GM06990 (cell line): ENCODE measurements around the gene PRR19.

Experiments used
- DNase-seq: peaks from one replicate; pipeline ENCODE4 v3.0.0-alpha.2; 2011; ENCODE audit not compliant: insufficient read length; ENCODE audit errors: extremely low read depth
- H3K27me3 ChIP-seq: replicated peaks from 2 replicates; pipeline ENCODE4 v1.6.0; 2011; ENCODE audit warnings: low read length; ENCODE audit not compliant: control insufficient read depth, insufficient read depth
- H3K36me3 ChIP-seq: 2 replicates; pipeline ENCODE4 v1.5.1; 2011; ENCODE audit warnings: low read length; ENCODE audit not compliant: control insufficient read depth, insufficient read depth
- H3K4me3 ChIP-seq: replicated peaks from 2 replicates; pipeline ENCODE4 v1.5.1; 2011; ENCODE audit warnings: low read depth, mild to moderate bottlenecking, control low read depth, low read length
- TF ChIP-seq, protein P1 (sequence below): IDR thresholded peaks from 2 replicates; pipeline ENCODE4 v1.5.1; 2011; ENCODE audit warnings: low read length, control low read depth, mild to moderate bottlenecking, inconsistent platforms; ENCODE audit not compliant: insufficient read depth, poor library complexity, severe bottlenecking

The PRR19 gene

DNA sequence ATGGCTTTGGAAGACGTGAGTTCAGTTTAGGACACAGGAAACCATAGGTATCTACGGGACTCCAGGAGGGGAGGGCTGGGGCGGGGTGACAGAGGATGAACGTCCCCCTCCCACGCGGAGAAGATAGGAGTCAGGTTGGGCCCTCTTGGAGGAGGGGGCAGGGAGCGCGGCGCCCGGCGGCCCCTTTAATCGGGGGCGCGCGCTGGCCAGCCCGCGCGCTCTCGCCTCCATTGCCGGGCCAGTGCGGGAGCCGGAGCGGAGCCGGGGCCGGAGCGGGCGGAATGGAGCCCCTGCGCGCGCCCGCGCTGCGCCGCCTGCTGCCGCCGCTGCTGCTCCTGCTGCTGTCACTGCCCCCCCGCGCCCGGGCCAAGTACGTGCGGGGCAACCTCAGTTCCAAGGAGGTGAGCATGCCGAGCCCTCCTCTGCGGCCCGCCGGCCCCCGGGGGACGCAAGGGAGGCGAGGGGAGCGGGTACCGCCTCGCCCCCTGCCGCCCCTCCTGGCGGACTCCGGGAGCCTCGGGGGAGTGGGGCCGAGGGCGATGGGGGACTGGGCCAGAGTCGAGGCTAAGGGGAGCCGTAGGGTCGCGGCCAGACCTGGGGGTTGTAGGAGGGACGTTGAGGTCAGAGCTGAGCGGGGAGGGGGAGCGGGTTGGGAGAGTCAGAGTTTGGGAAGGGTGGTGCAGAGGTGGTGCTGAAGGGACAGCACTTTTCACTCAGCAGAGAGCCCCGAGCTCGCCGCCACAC is 11.3 kb downstream of the PRR19 start, which contains the start of gene TMEM145:
TSS of gene TMEM145 (plus strand) at position 214 of the 744 bp plus-strand sequence. CDS start at position 282, 68 bp downstream.
- DNase-seq, result peak; percentile 69
- TF ChIP-seq, protein P1, sequence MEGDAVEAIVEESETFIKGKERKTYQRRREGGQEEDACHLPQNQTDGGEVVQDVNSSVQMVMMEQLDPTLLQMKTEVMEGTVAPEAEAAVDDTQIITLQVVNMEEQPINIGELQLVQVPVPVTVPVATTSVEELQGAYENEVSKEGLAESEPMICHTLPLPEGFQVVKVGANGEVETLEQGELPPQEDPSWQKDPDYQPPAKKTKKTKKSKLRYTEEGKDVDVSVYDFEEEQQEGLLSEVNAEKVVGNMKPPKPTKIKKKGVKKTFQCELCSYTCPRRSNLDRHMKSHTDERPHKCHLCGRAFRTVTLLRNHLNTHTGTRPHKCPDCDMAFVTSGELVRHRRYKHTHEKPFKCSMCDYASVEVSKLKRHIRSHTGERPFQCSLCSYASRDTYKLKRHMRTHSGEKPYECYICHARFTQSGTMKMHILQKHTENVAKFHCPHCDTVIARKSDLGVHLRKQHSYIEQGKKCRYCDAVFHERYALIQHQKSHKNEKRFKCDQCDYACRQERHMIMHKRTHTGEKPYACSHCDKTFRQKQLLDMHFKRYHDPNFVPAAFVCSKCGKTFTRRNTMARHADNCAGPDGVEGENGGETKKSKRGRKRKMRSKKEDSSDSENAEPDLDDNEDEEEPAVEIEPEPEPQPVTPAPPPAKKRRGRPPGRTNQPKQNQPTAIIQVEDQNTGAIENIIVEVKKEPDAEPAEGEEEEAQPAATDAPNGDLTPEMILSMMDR, result peak; percentile 4
- Histone ChIP-seq H3K27me3 (no peaks in the 10 kb centered on the region), H3K36me3 (no peaks in the 10 kb centered on the region), H3K4me3 (peak within 1 kb of the TSS; percentile 47)

DNA sequence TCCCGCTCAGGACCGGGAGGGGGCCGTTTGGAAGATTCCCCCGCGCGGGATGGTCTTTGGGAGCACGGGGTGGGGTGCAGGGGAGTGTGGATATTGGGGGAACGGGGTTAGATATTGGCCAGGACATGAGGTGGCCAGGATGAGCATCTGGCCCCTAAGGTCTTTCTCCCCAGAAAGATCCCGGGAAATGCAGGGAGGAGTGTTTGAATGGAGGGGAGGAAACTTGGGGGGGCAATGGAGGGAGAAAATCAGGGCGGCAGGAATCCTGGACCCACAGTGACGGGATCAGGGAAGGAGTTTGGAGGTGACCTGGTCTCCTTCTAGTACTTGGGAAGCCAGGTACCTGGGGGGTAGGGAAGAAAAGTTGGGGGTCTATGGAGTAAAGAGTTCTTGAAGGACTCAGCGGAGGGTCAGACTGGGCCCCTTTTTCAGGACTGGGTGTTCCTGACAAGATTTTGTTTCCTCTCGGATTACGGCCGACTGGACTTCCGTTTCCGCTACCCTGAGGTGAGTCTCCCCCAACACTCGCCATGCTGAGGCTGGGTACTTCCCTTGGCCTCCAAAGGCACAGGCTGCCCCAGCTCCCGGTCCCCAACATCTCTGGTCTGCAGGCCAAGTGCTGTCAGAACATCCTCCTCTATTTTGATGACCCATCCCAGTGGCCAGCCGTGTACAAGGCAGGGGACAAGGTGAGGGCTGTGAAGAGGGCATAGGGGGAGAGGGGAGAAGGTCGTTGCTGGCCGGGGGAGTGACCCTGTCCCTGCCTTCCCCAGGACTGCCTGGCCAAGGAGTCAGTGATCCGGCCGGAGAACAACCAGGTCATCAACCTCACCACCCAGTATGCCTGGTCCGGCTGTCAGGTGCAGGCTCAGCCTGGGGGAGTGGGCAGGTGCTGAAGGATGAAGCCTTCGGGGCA is 12.2 kb downstream of the PRR19 start:
- DNase-seq, result no peak
- no peak overlapping the region for H3K4me3 ChIP-seq
- H3K36me3 ChIP-seq, result no peaks in the 10 kb centered on the region
- no peaks in the 10 kb centered on the region for H3K27me3 ChIP-seq
- TF ChIP-seq, protein P1, result no peak

DNA sequence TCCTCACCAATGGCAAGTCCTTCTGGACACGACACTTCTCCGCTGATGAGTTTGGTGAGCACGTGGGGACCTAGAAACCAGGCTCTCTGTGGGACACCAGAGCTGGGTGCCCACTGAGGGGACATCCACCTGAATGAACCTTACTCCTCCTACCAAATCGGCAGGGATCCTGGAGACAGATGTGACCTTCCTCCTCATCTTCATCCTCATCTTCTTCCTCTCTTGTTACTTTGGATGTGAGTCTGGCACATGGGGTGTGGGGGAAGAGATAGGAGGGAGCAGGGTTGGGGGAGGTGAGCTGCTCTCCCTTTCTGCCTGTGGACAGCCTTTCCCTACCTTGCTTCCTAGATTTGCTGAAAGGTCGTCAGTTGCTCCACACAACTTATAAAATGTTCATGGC is 13.1 kb downstream of the PRR19 start:
- Histone ChIP-seq H3K4me3 (no peak overlapping the region), H3K27me3 (no peaks in the 10 kb centered on the region), H3K36me3 (no peaks in the 10 kb centered on the region)
- DNase-seq, result no peak
- TF ChIP-seq, protein P1, result no peak

DNA sequence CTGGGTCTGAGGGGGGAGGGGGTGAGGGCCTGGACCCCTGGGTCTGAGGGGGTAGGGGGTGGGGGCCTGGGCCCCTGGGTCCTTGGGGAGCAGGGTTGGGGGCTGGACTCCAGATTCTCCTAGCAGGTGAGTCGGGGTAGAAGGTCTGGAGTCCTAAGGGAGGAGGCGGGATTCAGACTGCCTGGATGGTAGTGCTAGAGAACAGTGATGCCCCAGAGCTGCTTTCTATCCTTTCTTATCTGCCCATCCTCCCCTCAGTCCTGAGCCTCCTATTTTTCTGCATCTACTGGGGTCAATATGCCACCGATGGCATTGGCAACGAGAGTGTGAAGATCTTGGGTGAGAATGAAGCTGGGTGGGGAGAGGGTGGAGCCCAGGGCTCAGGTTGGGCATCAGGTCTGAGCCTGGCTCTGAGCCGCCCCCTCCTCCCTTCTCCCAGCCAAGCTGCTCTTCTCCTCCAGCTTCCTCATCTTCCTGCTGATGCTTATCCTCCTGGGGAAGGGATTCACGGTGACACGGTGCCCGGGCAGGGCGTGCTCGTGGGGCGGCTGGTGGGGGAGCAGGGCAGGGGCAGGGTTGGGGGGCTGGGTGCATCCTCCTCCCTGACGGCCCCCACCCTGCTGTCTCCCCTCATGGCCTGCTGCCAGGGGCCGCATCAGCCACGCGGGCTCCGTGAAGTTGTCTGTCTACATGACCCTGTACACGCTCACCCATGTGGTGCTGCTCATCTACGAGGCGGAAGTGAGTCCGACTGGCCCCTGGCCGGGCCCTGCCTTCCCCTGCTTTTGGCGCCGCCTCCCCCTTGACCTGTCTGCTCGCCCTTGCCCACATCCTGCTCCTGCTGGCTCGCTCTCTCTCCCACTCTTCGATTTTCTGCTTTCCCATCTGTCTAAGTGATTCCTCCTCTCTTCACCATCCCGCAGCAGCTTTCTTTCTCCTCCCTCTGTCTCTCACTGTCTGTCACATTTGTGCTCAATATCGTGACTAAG is 14.6 kb downstream of the PRR19 start:
- DNase-seq, result no peak
- no peaks in the 10 kb centered on the region for H3K36me3 ChIP-seq
- no peaks in the 10 kb centered on the region; the same call in 1 of the 2 replicates for H3K27me3 ChIP-seq
- TF ChIP-seq, protein P1, result no peak
- H3K4me3 ChIP-seq, result peak overlapping the region; percentile 36

DNA sequence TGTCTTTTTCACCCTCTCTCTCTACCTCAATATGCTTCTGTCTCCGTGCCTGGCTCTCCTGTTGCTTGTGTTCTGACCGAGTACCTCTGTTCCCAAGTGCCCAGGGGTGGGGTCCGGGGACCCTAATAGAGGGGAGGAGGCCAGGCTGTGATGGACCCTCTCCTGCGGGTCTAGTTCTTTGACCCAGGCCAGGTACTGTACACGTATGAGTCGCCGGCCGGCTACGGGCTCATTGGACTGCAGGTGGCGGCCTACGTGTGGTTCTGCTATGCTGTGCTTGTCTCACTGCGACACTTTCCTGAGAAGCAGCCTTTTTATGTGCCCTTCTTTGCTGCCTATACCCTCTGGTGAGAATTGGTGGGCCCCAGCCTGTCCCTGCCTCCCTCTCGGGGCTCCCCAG is 15.6 kb downstream of the PRR19 start:
- H3K4me3 ChIP-seq, result no peak overlapping the region
- H3K27me3 ChIP-seq, result no peaks in the 10 kb centered on the region; the same call in 1 of the 2 replicates
- no peak for DNase-seq
- TF ChIP-seq, protein P1, result no peak
- no peaks in the 10 kb centered on the region for H3K36me3 ChIP-seq
